T-helper 1 cell treated with Interleukin-12 subunit alpha and Interleukin-12 subunit beta and Interleukin-4 antibody, amounts not matched to agents 30 μg/mL and 1 μg/mL, for 36 hours (primary cell): Measurements from ENCODE around the gene ACSS1.

Experiments
- H3K27ac Mint-ChIP-seq: one replicate; pipeline ENCODE4 v1.8.0; 2021; ENCODE audit warnings: mild to moderate bottlenecking, mixed read lengths
- H3K27me3 Mint-ChIP-seq: one replicate; pipeline ENCODE4 v1.8.0; 2021; ENCODE audit warnings: low read depth, mixed read lengths
- H3K36me3 Mint-ChIP-seq: one replicate; pipeline ENCODE4 v1.8.0; 2021; ENCODE audit warnings: low read depth, mixed read lengths
- H3K4me1 Mint-ChIP-seq: one replicate; pipeline ENCODE4 v1.8.0; 2021; ENCODE audit warnings: low read depth, mixed read lengths
- H3K4me3 Mint-ChIP-seq: one replicate; pipeline ENCODE4 v1.8.0; 2021; ENCODE audit warnings: mild to moderate bottlenecking, moderate library complexity, mixed read lengths
- H3K9me3 Mint-ChIP-seq: one replicate; pipeline ENCODE4 v1.8.0; 2021; ENCODE audit warnings: mixed read lengths

Gene ACSS1

DNA sequence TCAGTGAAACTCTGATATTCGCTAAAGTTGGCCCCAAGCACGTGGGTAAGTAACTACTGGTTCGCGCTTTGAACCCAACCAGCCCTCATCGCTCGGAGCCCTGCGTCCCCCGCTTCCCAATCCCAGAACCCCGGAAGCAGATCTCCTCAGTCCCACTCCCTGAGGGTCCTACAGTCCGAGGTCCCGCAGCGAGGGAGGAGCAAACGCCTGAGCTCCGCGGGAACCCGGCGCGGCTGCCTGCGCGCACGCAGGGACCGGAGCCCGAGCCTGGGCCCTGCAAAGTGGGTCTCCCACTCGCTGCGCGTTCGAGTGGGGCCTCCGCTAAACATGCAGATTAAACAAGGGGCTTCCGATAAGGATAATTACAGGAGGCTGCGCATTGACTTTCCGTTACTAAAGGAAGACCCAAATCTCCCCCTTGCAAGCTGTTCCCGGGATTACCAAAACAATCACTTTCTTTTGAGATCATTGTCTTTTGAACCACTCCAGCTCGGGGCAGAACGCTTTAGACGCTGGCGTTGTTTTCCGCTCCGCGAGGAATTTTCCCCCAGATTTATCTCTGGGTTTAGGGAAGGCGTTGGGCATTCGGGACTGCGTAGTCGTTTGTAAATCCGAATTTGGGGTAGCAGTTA lies 25.3 kb upstream of the ACSS1 start:
- Mint-ChIP-seq H3K4me1 (peaks cover 7% of the 10 kb centered on the region), H3K4me3 (no peak overlapping the region), H3K27me3 (peaks cover 87% of the 10 kb centered on the region), H3K36me3 (no peaks in the 10 kb centered on the region), H3K27ac (no peak overlapping the region), H3K9me3 (no peaks in the 10 kb centered on the region)

DNA sequence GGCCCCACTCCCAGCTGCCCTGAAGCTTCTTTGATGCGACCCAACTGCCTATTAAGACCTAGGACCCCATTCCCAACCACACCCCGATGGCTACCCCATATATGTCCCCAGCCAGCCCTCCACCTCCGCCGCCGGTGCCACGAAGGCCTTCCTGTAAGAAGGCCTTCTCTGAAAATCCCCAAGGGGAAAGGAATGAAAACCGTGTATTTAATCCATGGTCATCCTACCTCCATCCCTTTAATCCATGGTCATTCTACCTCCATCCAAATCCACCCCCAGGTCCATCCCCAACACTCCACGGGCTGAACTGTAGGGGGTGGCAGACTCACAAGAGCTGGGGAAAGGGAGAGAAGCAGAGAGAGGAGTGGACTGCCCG lies 24.5 kb upstream of the ACSS1 start:
- peaks cover 7% of the 10 kb centered on the region for H3K4me1 Mint-ChIP-seq
- H3K9me3 Mint-ChIP-seq, result no peaks in the 10 kb centered on the region
- no peaks in the 10 kb centered on the region for H3K36me3 Mint-ChIP-seq
- peaks cover 89% of the 10 kb centered on the region for H3K27me3 Mint-ChIP-seq
- H3K4me3 Mint-ChIP-seq, result no peak overlapping the region
- no peak overlapping the region for H3K27ac Mint-ChIP-seq

DNA sequence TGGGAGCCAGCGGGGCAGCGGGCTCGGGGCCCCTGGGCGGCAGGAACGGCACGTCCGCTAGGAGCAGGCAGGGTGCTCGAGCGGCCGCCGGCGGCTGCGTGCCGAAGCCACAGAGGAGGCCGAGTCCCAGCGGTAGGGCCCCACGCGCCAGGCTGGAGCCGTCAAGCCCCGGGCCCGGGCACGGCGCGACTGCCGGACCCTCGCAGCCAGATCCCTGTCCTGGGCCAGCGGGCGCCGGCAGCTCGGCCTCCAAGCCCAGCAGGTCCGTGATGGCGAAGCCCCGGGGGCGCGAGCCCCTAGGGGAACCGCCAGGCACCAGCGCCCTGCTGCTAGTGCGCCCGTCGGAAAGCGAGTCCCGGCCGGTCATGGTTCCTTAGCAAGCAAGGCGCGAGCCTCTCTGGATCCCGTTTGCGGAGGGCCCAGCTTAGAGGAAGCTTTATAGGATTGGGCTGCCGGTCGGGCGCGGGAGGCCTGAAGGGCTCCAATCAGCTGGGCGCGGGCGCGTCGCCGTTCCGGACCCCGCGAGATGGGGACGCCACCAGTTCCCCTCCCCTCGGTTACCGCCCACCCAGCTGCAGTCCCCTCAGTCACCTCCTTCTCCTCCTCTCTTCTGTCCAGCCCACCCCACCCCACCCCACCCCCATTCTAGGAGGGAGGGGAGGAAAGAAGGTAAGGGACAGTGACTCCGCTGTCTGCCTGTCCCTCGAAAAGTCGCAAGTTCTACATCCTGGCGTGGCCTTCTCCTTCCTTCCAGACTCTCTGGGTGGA lies 24.0 kb upstream of the ACSS1 start, which contains the start of gene VSX1:
Gene VSX1, minus strand, starts transcription at position 412 of the 768 bp plus-strand sequence. Its CDS starts 45 bp downstream, at position 367.
- peaks cover 89% of the 10 kb centered on the region for H3K27me3 Mint-ChIP-seq
- no peak within 1 kb of the TSS for H3K27ac Mint-ChIP-seq
- peaks cover 7% of the 10 kb centered on the region for H3K4me1 Mint-ChIP-seq
- no peaks in the 10 kb centered on the region for H3K36me3 Mint-ChIP-seq
- no peak within 1 kb of the TSS for H3K4me3 Mint-ChIP-seq
- H3K9me3 Mint-ChIP-seq, result no peaks in the 10 kb centered on the region

DNA sequence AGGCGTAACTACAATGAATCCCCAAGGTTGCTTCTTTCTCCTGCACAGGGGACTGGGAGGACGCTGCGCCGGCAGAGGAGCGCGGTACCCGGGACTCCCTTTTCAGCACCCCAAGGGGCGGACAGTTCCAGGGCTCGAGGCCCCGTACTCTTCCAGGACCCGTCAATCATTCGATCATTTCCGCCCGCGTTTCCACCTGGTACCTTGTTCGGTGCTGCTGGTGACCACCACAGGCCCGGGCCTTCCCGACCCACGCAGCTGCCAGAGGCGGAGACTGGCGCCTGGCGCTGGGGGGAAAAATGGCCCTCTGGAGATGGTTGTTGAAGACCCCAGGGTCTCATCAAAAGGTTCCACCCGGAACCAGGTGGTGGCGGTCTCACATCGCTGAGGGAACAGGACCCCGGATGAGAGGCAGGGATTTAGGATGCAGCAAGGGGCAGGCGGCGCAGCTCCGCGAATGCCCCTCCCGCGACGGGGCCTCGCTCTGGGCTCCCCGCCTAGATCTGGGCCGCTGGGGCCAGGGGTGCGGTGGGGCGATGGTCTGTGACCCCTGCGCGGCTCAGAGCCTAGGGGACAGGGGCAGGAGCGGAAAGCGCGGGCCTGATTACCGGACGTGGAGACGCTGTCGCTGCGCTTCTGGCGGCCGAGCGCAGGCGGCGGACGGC lies 23.3 kb upstream of the ACSS1 start:
- Mint-ChIP-seq H3K36me3 (no peaks in the 10 kb centered on the region), H3K4me1 (peaks cover 7% of the 10 kb centered on the region), H3K9me3 (no peaks in the 10 kb centered on the region), H3K27ac (no peak overlapping the region), H3K4me3 (no peak overlapping the region), H3K27me3 (peaks cover 86% of the 10 kb centered on the region)

DNA sequence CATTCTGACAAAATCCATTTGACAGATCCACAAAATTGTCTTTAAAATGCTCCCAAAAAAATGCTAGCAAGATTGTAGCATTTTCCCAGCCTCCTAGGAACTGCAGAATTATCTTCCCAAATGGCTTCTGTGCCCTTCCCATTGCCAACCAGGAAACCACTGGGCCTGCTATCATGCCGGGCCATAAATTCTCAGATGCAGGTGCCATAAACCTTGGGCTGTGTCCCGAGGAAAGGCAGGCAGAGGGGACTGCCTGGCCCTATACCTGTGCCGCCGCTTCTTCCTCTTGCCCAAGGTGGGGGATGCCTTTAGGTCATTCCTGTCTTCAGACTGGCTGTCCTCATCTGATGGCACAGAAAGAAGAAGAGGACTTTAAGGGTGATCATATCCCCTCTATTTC lies 21.2 kb upstream of the ACSS1 start:
- H3K27me3 Mint-ChIP-seq, result peaks cover 83% of the 10 kb centered on the region
- no peak overlapping the region for H3K4me3 Mint-ChIP-seq
- no peaks in the 10 kb centered on the region for H3K9me3 Mint-ChIP-seq
- H3K36me3 Mint-ChIP-seq, result no peaks in the 10 kb centered on the region
- H3K27ac Mint-ChIP-seq, result no peak overlapping the region
- H3K4me1 Mint-ChIP-seq, result peaks cover 6% of the 10 kb centered on the region

DNA sequence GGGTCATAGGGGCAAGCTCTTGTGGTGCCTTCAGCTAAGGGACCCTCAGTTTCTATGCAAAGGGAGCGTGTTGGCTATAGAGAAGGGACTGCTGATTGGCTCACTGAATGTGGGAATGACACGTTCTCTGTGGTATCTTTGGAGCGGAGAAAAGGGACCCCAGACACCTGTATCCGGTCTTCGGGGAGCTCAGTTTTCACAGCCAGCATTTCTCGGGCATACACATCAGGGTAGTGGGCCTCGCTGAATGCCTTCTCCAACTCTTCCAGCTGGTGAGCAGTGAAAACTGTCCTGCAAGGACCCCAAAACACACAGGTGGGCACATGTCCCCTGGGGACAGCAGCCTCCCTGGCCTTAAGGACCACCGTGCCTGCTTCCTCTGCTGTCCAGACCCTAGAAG lies 20.7 kb upstream of the ACSS1 start:
- Mint-ChIP-seq H3K4me3 (no peak overlapping the region), H3K36me3 (no peaks in the 10 kb centered on the region), H3K9me3 (no peaks in the 10 kb centered on the region), H3K27ac (no peak overlapping the region), H3K27me3 (peaks cover 82% of the 10 kb centered on the region), H3K4me1 (peaks cover 3% of the 10 kb centered on the region)

DNA sequence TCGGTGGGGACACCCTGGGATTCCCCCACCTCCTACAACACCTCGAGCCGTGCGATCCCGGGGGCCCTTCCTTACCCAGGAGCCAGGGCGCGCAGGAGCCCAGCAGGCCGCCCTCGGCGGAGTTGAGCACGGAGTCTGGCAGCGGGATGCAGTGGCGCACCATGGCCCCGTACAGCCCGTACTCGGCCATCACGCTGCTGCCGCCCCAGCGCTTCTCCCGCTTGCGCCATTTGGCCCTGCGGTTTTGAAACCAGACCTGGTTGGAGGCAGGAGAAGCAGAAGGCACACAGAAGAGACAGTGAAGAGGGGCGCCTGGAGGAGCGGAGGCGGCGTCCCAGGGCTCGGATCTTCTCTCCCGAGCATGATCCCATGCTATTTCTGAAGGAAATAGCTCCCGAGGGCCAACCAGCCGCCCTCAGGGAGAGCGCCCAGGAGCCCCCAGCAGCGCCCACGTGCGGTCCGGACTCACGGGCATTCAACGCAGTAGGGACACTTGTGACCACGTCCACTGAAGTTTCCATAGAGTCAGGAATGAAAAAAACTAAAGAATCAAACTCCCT lies 19.8 kb upstream of the ACSS1 start:
- Mint-ChIP-seq H3K27ac (no peak overlapping the region), H3K4me1 (no peaks in the 10 kb centered on the region), H3K4me3 (no peak overlapping the region), H3K36me3 (no peaks in the 10 kb centered on the region), H3K27me3 (peaks cover 81% of the 10 kb centered on the region), H3K9me3 (no peaks in the 10 kb centered on the region)

DNA sequence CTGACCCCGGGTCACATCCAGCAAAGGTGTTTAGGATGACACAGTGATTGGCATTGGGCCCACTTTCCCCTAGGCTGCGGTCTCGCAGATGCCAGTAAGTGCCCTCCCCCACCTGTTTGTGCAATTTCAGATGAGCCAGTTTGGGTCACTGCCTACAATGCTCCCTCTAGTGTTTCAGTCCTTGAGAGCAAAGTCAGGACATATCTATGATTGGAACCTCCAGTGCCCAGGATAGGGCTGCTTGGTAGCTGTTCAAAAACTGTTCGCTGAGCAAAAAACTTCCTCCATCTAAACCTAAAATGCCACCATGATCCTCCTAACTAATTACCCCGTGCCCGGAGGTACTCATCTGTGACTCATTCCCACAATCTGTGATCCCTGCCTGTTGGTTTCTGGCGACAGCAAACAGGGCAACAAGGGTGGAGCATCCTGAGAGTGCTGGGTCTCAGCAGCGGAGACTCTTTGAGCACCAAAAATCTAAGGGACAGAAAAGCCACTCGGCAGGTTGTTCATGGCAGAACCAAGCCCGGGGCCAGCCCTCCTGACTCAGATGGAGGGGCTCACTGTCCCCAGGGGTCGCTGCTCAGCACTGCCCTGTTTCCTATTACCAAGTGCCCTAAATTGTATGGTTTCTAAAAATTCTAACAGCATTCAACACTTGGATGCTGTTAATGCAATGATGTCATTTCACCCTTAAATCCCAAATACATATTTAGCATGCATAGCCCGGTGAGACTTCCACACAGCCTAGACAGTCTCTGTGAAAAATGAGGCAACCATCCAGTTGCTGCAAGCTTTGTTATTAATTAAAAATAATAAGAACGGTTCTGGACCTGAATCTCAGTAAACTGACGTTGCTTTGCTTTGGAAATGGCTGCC lies 19.0 kb upstream of the ACSS1 start:
- H3K4me3 Mint-ChIP-seq, result no peak overlapping the region
- H3K27me3 Mint-ChIP-seq, result peaks cover 80% of the 10 kb centered on the region
- no peaks in the 10 kb centered on the region for H3K36me3 Mint-ChIP-seq
- no peaks in the 10 kb centered on the region for H3K9me3 Mint-ChIP-seq
- H3K4me1 Mint-ChIP-seq, result no peaks in the 10 kb centered on the region
- no peak overlapping the region for H3K27ac Mint-ChIP-seq

DNA sequence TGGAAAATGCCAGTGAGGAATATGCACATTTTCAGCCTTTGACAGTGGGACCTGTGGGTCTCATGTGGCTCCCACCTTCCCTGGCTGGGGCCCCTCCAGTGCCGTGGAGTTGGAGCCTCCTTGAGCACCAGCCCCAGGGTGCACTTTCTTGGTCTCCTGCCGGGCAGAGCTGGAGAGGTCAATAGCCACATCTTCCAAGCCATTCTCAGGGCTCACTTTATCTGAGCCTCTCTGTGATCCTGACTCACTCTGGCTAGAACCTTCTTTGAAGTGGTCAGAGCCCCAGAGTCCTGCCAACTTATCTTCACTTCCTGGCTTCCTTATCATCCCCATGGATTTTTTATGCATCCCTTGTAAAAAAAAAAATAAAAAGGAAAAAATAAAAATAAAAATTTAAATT lies 18.3 kb upstream of the ACSS1 start:
- no peaks in the 10 kb centered on the region for H3K9me3 Mint-ChIP-seq
- H3K36me3 Mint-ChIP-seq, result no peaks in the 10 kb centered on the region
- peaks cover 86% of the 10 kb centered on the region for H3K27me3 Mint-ChIP-seq
- H3K4me3 Mint-ChIP-seq, result no peak overlapping the region
- H3K4me1 Mint-ChIP-seq, result no peaks in the 10 kb centered on the region
- no peak overlapping the region for H3K27ac Mint-ChIP-seq

DNA sequence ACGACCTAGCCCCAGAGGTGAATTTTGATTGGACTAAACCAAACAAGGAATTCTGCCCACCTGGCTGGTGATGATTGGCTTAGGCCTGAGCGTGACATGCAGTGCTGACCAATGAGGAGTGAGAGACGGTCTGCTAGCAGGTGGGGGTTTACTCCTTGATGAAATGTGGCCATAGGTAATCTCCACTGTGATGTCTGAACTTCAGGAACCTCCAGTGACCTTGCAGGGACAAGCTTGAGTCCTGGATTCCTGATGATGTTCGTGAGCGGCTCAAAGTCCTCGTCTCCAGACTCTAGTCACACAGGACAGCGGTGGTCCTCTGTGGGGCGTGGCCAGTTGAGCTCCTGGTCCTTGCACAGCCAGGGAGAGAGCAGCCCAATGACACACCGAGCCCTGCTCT lies 15.6 kb upstream of the ACSS1 start:
- Mint-ChIP-seq H3K4me1 (no peaks in the 10 kb centered on the region), H3K36me3 (no peaks in the 10 kb centered on the region), H3K4me3 (no peak overlapping the region), H3K27ac (no peak overlapping the region), H3K27me3 (peaks cover 70% of the 10 kb centered on the region), H3K9me3 (no peaks in the 10 kb centered on the region)

DNA sequence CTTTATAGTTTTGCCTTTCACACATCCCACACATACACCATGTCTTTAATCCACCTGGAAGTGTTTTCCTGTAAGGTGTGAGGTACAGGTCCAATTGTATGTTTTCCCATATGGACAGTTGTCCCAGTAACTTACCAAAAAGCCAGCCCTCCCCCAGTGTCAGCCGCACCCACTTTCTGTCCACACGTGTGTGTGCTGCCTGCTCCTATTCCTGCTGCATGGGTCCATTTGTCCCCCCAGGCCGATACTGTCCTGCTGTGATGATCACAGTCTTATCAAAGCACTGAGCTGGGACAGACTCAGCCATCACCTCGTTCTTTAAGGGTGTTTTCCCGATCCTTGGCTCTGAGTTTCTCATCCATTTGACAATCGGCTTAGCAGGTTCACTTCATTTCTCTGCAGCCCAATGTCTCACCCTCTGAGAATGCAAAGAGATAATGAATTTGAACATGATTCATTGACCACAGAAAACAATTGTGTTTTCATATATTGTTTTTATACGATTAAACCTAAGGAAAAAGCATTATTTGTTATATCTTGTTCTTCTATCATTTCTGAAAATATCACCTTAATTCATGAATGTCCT lies 14.4 kb upstream of the ACSS1 start:
- H3K27me3 Mint-ChIP-seq, result peaks cover 59% of the 10 kb centered on the region
- no peak overlapping the region for H3K4me3 Mint-ChIP-seq
- no peaks in the 10 kb centered on the region for H3K9me3 Mint-ChIP-seq
- no peaks in the 10 kb centered on the region for H3K4me1 Mint-ChIP-seq
- no peaks in the 10 kb centered on the region for H3K36me3 Mint-ChIP-seq
- no peak overlapping the region for H3K27ac Mint-ChIP-seq

DNA sequence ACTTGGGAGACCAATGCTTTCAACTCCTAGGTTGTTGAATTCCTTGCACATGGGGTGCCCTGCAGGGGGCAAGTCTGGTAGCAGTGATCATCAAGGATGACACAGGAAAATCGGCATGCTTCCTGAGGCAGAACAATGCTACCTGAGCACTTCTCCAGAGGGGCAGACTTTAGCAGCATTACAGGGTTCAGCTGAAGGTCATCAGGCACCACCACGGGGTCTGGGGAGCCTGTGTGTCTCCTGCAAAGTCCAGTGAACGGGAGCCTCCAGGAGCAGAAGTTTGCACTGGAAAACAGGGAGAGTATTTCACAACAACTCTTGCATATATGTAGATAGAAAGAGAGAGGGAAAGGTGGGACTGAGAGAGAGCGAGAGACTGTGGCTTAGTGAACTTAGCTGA lies 13.8 kb upstream of the ACSS1 start:
- no peak overlapping the region for H3K4me3 Mint-ChIP-seq
- no peaks in the 10 kb centered on the region for H3K4me1 Mint-ChIP-seq
- no peaks in the 10 kb centered on the region for H3K9me3 Mint-ChIP-seq
- H3K27ac Mint-ChIP-seq, result no peak overlapping the region
- H3K36me3 Mint-ChIP-seq, result no peaks in the 10 kb centered on the region
- peaks cover 54% of the 10 kb centered on the region for H3K27me3 Mint-ChIP-seq

DNA sequence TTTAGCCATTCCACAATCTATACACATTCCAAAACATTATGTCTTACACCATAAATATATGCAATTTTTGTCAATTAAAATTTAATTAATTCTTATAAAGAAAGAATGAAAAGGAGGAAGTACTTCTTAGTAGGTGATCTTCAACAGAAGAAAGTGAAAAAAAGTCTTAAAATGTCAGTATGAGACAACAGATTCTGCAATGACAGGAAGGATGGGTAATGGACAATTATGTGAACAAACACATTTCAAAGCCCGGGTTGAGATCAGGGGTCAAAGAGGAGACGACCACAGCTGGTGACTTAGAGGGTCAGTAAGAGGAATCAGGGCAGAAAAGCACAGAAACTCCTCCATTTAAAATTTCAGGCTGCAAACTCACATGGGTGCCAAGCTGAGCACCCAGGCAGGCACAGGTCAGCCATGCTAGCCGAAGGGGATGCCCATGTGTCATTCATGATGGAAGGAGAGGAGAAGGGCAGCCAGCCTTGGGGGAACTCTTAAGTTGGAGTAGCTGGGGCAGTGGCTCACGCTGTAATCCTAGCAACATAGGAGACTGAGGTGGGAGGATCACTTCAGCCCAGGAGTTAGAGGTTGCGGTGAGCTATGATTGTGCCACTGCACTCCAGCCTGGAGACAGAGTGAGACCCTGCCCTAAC lies 13.0 kb upstream of the ACSS1 start:
- Mint-ChIP-seq H3K9me3 (no peaks in the 10 kb centered on the region), H3K27me3 (peaks cover 50% of the 10 kb centered on the region), H3K36me3 (no peaks in the 10 kb centered on the region), H3K4me3 (no peak overlapping the region), H3K4me1 (peaks cover 3% of the 10 kb centered on the region), H3K27ac (no peak overlapping the region)
